Activated CD4-positive, CD25-positive, alpha-beta regulatory T cell treated with anti-CD3 and anti-CD28 coated beads, Interleukin-2, amount 50 U/mL, for 16 hours (primary cell): ENCODE measurements around the gene FNTB.

ENCODE experiments used
- DNase-seq: peaks from one replicate; pipeline ENCODE4 v3.0.0-alpha.2; 2020; ENCODE audit warnings: low read depth, low spot score

The FNTB gene

GRCh38 chr14:65045709-65046108 is 59.0 kb downstream of the FNTB start:
- no peak for DNase-seq

GRCh38 chr14:65052832-65053231 is 66.1 kb downstream of the FNTB start:
- no peak for DNase-seq

GRCh38 chr14:65053466-65053865 is 66.8 kb downstream of the FNTB start:
- no peak for DNase-seq

GRCh38 chr14:65054471-65055085 is 67.9 kb downstream of the FNTB start:
- no peak for DNase-seq

- no peak for DNase-seq
Observed at GRCh38 chr14:65057695-65058094, 71.0 kb downstream of the FNTB start.

GRCh38 chr14:65062096-65063075 is 75.7 kb downstream of the FNTB start:
- no peak for DNase-seq

- DNase-seq, result no peak
Observed at GRCh38 chr14:65065719-65066118, 79.0 kb downstream of the FNTB start.

GRCh38 chr14:65069874-65070413 is 83.2 kb downstream of the FNTB start:
- no peak for DNase-seq

- DNase-seq, result no peak
Observed at GRCh38 chr14:65070471-65070976, 83.8 kb downstream of the FNTB start.

GRCh38 chr14:65071544-65071943 is 84.8 kb downstream of the FNTB start:
- DNase-seq, result no peak

- no peak for DNase-seq
Observed at GRCh38 chr14:65072256-65072655, 85.6 kb downstream of the FNTB start.

- no peak for DNase-seq
Observed at GRCh38 chr14:65072937-65073336, 86.2 kb downstream of the FNTB start.

GRCh38 chr14:65073605-65074201 is 87.0 kb downstream of the FNTB start:
- no peak for DNase-seq

- DNase-seq, result no peak
Observed at GRCh38 chr14:65074449-65075150, 87.9 kb downstream of the FNTB start.

GRCh38 chr14:65075628-65076325 is 89.1 kb downstream of the FNTB start:
- DNase-seq, result no peak

GRCh38 chr14:65077318-65077717 is 90.6 kb downstream of the FNTB start:
- no peak for DNase-seq

- no peak for DNase-seq
Observed at GRCh38 chr14:65079201-65079600, 92.5 kb downstream of the FNTB start.

GRCh38 chr14:65079768-65080167 is 93.1 kb downstream of the FNTB start:
- DNase-seq, result no peak

GRCh38 chr14:65080960-65081747 is 94.5 kb downstream of the FNTB start:
- no peak for DNase-seq

GRCh38 chr14:65082930-65083329 is 96.2 kb downstream of the FNTB start:
- no peak for DNase-seq
